ENCODE results near the gene HS3ST3A1. TPM values are rescaled to one million over a fixed set of nuclear protein-coding genes. Genes with fewer than 3 reads are reported as not detected.

Gene HS3ST3A1
- total RNA-seq, 1 experiment from 2014 or later, result 10.4 TPM

DNA sequence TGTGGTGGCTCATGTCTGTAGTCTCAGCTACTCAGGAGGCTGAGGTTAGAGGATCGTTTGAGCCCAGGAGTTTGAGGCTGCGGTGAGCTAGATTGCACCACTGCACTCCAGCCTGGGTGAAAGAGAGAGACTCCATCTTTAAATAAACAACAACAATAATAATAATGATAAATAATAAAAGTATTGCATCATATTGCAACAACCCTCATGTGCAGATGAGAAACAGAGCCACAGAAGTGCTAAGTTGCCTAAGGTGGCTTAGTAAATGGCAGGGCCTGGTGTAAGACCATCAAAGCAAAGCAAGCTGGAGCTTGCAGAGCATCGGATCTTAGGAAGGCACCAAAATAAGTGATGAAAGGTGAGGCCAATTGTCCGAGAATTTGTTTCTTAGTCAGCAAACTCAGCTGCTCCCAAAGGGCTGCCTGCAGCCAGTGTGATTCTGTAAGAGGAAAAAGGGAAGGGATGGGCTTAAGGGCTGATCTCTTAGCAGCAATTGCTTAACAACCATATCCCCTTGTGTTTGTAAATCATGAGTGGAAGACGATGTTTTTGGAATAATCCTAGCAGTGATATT lies 45.3 kb upstream of the HS3ST3A1 start:
- ChIA-PET POLR2A (interaction anchor here (0.7 kb wide), 1 partner anchor 809 kb away, joined by 3 read pairs; no protein-coding TSS in a partner anchor), CTCF (no interaction called here)
- Mint-ChIP-seq H3K9me3 (ENCODE audit: unreplicated experiment) (no peaks in the 10 kb centered on the region), H3K4me3 (ENCODE audit: unreplicated experiment) (no peak overlapping the region), H3K27ac (ENCODE audit: low read depth, unreplicated experiment) (no peak overlapping the region), H3K4me1 (ENCODE audit: insufficient read depth, unreplicated experiment) (no peaks in the 10 kb centered on the region), H3K36me3 (ENCODE audit: insufficient read depth, unreplicated experiment) (no peaks in the 10 kb centered on the region), H3K27me3 (ENCODE audit: insufficient read depth, unreplicated experiment) (no peaks in the 10 kb centered on the region)
- BruUV-seq (replicated peaks), result no TSS peak
- no peak for TF ChIP-seq CTCF (IDR thresholded peaks at IDR 0.05; ENCODE audit: unreplicated experiment)
- intact Hi-C loops (cut with micrococcal nuclease), result no loop called here
- DNase-seq (ENCODE audit: unreplicated experiment), result no peak

GRCh38 chr17:13646411-13646810 lies 44.7 kb upstream of the HS3ST3A1 start:
- CTCF ChIA-PET, result no interaction called here
- Mint-ChIP-seq H3K27me3 (ENCODE audit: insufficient read depth, unreplicated experiment) (no peaks in the 10 kb centered on the region), H3K4me1 (ENCODE audit: insufficient read depth, unreplicated experiment) (no peaks in the 10 kb centered on the region), H3K27ac (ENCODE audit: low read depth, unreplicated experiment) (no peak overlapping the region), H3K4me3 (ENCODE audit: unreplicated experiment) (no peak overlapping the region), H3K36me3 (ENCODE audit: insufficient read depth, unreplicated experiment) (no peaks in the 10 kb centered on the region), H3K9me3 (ENCODE audit: unreplicated experiment) (no peaks in the 10 kb centered on the region)
- TF ChIP-seq CTCF (IDR thresholded peaks at IDR 0.05; ENCODE audit: unreplicated experiment), result no peak
- intact Hi-C loops (cut with micrococcal nuclease), result no loop called here
- POLR2A ChIA-PET, result no interaction called here
- no TSS peak for BruUV-seq (replicated peaks)
- DNase-seq (ENCODE audit: unreplicated experiment), result no peak

- H3K4me3 Mint-ChIP-seq (ENCODE audit: unreplicated experiment), result no peak overlapping the region
- no peaks in the 10 kb centered on the region for H3K36me3 Mint-ChIP-seq (ENCODE audit: insufficient read depth, unreplicated experiment)
- intact Hi-C loops (cut with micrococcal nuclease), result no loop called here
- no peaks in the 10 kb centered on the region for H3K27me3 Mint-ChIP-seq (ENCODE audit: insufficient read depth, unreplicated experiment)
- no peak overlapping the region for H3K27ac Mint-ChIP-seq (ENCODE audit: low read depth, unreplicated experiment)
- no peak for TF ChIP-seq CTCF (IDR thresholded peaks at IDR 0.05; ENCODE audit: unreplicated experiment)
- no peak for DNase-seq (ENCODE audit: unreplicated experiment)
- ChIA-PET POLR2A (no interaction called here), CTCF (interaction anchor here (0.6 kb wide), 1 partner anchor 74 kb away, joined by 3 read pairs; no protein-coding TSS in a partner anchor)
- BruUV-seq (replicated peaks), result no TSS peak
- H3K4me1 Mint-ChIP-seq (ENCODE audit: insufficient read depth, unreplicated experiment), result no peaks in the 10 kb centered on the region
- no peaks in the 10 kb centered on the region for H3K9me3 Mint-ChIP-seq (ENCODE audit: unreplicated experiment)
Measured at GRCh38 chr17:13643180-13643579, 41.5 kb upstream of the HS3ST3A1 start.

DNA sequence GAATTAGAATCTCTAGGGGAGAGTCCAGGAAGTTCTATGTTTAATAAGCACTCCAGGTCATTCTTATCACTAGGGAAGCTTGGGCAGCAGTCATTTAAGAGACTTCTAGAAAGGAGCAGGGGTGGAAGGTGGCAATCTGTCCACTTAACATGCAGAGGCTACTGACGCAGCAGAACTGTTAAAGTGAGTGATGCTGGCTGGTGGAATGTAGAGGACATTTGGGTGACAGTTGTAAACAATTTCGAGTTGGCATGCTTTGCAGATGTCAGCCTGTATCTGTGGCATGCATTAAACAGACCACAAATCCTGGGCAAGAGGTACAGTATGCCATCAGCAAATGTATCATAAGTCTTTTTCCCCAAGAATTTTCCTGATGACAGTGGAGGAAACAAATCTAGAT lies 40.5 kb upstream of the HS3ST3A1 start:
- no peak for DNase-seq (ENCODE audit: unreplicated experiment)
- POLR2A ChIA-PET, result no interaction called here
- Mint-ChIP-seq H3K9me3 (ENCODE audit: unreplicated experiment) (no peaks in the 10 kb centered on the region), H3K4me3 (ENCODE audit: unreplicated experiment) (no peak overlapping the region), H3K36me3 (ENCODE audit: insufficient read depth, unreplicated experiment) (no peaks in the 10 kb centered on the region), H3K27ac (ENCODE audit: low read depth, unreplicated experiment) (no peak overlapping the region), H3K27me3 (ENCODE audit: insufficient read depth, unreplicated experiment) (no peaks in the 10 kb centered on the region), H3K4me1 (ENCODE audit: insufficient read depth, unreplicated experiment) (no peaks in the 10 kb centered on the region)
- no peak for TF ChIP-seq CTCF (IDR thresholded peaks at IDR 0.05; ENCODE audit: unreplicated experiment)
- intact Hi-C loops (cut with micrococcal nuclease), result no loop called here
- no TSS peak for BruUV-seq (replicated peaks)
- CTCF ChIA-PET, result interaction anchor here (0.6 kb wide), 1 partner anchor 307 kb away, joined by 3 read pairs; no protein-coding TSS in a partner anchor

Measured in MCF 10A (cell line).